Coronary artery (tissue), 2 donors: ENCODE data around the gene GCLC.
"Not testable (repeated sequence)": the region's sequence is repeated elsewhere in the genome, so short reads cannot be mapped to it uniquely, and the experiment has no call there.

ENCODE experiments used
- DNase-seq: peaks from one replicate; pipeline ENCODE4 v3.0.0-alpha.2; 2017; ENCODE audit warnings: low spot score
- H3K27ac ChIP-seq, 2 donors: fragments of 200-600 bp; sonication (generic); one replicate each; pipeline ENCODE4 v1.5.1; 2016 to 2019
- H3K4me3 ChIP-seq: fragments of 200-600 bp; sonication (generic); 2 replicates; pipeline ENCODE4 v1.5.1; 2016; ENCODE audit warnings: mild to moderate bottlenecking, moderate library complexity
- TF ChIP-seq, protein P1 (sequence below): fragments of 200-600 bp; sonication (generic); IDR thresholded peaks from one replicate; pipeline ENCODE4 v1.5.1; 2019; ENCODE audit warnings: antibody characterized with exemption

Gene GCLC

DNA sequence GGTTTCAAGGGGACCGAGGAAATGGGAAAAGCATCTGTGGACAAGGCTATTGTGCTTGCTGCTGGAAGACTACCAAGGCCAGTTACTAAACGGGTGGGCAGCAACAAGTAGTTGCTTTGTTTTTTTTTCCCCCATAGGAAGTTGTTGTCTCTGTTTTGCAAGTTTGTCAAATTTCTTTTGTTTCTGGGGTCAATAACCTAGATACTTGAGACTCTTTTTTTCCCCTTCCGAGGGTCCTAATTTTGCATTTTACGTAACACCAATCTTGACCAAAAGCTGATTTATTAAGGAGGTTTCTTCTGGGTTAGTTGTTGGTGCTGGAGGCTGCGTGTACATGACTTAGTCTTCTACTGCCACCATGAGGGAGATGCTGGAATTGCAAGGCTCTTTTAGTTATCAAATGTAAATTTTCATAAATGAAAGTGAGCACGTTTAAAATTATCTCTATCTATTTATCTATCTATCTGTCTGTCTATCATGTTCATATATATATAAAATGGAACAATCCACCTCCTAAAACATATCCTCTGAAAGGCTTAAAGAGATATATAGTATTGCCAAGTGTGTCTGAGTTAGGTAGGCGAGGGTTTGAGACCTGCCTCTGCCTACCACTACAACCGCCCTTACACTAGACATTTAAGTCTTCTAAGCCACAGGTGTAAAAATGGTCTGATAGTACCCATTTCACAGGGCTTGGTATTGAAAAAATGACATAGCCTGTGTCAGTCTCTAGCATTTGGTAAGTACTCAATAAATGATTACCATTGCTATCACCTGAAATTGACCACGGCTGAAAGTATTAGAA lies 60.2 kb downstream of the GCLC start:
- no peak for DNase-seq
- TF ChIP-seq, protein P1, sequence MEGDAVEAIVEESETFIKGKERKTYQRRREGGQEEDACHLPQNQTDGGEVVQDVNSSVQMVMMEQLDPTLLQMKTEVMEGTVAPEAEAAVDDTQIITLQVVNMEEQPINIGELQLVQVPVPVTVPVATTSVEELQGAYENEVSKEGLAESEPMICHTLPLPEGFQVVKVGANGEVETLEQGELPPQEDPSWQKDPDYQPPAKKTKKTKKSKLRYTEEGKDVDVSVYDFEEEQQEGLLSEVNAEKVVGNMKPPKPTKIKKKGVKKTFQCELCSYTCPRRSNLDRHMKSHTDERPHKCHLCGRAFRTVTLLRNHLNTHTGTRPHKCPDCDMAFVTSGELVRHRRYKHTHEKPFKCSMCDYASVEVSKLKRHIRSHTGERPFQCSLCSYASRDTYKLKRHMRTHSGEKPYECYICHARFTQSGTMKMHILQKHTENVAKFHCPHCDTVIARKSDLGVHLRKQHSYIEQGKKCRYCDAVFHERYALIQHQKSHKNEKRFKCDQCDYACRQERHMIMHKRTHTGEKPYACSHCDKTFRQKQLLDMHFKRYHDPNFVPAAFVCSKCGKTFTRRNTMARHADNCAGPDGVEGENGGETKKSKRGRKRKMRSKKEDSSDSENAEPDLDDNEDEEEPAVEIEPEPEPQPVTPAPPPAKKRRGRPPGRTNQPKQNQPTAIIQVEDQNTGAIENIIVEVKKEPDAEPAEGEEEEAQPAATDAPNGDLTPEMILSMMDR, result peak; percentile 86
- Histone ChIP-seq H3K27ac (no peak overlapping the region), H3K4me3 (peak overlapping the region; percentile 36)

DNA sequence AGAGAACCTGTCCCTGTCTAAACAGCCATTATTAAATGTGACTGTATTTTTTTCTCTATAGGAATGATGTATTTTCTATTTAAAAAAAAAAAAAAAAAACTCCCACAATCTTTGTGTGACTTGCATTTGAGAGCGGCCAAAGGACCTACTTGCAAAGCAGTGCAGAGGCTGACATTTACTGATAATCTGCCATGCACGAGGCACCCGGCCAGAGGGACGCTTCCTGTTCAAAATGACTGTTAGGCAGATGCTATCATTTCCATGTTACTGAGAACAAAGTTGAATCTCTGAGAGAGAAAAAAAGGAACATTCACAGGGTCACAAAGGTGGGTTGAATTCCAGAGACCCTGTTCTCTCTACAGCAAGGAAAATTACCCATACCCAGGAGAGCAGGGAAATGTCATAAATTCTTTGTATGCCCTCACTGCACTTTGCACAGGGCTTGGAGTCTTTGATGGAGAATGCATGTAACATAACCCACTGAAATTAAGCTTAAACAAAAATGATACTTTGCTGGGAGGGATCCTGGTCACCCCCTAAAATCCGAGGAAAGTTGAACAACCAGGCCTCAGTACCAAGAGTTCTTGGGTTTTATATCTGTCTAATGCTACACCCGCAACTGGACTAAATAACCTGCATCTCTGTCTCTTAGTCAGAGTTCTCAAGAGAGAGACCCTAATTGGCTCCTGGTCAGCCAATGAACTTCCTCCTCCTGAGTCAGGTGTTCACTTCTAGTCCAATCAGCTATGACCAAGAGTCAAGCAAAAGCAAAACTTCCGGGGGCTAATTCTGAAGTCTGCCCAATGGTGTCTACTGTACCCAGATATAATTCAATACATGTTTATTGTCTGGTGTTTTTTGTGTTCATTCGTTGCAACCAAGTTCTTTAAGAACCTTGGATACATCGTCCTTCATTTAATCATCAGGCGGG lies 61.2 kb downstream of the GCLC start:
- Histone ChIP-seq H3K27ac (no peak overlapping the region), H3K4me3 (no peak overlapping the region)
- no peak for DNase-seq
- TF ChIP-seq, protein P1, result no peak

DNA sequence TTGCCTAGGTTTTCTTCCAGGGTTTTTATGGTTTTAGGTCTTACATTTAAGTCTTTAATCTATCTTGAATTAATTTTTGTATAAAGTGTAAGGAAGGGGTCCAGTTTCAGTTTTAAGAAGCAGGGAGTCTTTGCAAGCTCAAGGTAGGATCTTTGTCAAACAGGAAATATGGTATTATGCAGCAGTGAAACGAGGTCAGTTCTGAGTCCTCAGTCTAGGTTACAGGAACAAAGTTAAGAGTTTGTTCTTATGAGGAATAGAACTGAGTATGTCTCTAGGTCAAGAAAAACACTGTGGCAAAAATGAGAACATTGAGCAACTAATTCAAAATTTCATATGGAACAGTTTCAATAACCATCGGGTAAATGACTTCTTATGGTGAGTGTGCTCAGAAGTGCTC lies 63.6 kb downstream of the GCLC start:
- TF ChIP-seq, protein P1, result no peak
- H3K4me3 ChIP-seq, result no peak overlapping the region
- H3K27ac ChIP-seq, result no peak overlapping the region
- DNase-seq, result no peak

DNA sequence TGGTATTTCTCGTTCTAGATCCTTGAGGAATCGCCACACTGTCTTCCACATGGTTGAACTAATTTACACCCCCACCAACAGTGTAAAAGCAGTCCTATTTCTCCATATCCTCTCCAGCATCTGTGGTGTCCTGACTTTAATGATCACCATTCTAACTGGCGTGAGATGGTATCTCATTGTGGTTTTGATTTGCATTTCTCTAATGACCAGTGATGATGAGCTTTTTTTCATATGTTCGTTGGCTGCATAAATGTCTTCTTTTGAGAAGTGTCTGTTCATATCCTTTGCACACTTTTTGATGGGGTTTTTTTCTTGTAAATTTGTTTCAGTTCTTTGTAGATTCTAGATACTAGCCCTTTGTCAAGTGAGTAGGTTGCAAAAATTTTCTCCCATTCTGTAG lies 64.1 kb downstream of the GCLC start:
- DNase-seq, H3K27ac ChIP-seq, H3K4me3 ChIP-seq: not testable (repeated sequence)

DNA sequence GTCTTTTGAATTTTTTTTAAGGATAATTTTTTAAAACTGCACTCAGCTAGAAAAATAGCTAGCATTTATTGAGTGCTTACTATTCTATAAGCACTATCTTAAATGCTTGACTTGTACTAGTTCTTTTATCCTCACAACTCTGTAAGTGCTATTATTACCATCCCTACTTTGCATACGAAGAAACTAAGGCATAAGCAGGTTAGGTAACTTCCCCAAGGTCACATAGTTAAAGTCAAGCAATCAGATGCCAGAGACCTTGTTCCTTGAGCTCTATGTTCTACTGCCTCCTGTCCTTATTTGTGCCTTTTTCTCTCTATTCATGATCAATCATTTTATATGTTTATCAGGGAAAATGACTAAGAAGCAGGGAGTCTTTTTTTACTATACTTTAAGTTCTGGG lies 65.0 kb downstream of the GCLC start:
- Histone ChIP-seq H3K4me3 (no peak overlapping the region), H3K27ac (no peak overlapping the region)
- no peak for DNase-seq
- TF ChIP-seq, protein P1, result no peak

DNA sequence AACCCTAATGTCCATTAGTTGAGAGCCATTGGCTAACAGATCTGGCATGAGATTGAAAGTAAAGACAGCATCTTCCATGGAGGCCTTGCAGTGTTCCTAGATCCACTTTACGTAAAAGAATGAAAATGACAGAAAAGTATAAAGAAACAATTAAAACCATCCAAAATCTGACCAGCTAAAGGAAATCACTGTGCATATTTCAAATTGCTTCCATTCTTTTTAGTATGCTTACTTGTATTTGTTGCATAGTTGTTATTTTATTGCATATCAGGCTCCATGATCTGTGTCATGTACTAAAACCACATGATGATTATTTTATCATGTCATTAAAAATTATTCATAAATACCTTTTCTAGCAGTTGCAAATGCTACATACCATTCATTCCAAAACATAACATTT lies 67.9 kb downstream of the GCLC start:
- DNase-seq, result no peak
- TF ChIP-seq, protein P1, result no peak
- Histone ChIP-seq H3K27ac (no peak overlapping the region), H3K4me3 (no peak overlapping the region)

DNA sequence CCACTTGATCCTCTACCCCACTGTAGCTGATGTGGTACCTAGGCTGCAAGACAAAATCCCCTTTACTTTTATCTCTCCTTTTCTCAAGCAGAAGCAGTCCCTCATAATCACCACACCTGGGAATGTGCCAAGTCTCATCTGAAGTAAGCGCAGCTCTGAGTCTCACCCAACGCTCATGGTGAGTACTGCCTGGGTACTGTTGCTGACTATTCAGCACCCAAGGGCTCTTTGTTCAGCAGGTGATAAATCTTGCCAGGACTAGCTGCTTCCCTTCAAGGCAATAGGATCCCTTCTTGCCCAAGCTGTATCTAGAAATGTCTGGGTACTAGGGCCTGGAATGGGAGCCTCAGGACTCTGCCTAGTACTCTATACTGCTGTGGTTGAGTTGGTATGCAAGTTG lies 70.9 kb downstream of the GCLC start:
- no peak for DNase-seq
- no peak overlapping the region for H3K4me3 ChIP-seq
- TF ChIP-seq, protein P1, result no peak
- no peak overlapping the region for H3K27ac ChIP-seq
